Stomach (tissue), 4 donors: ENCODE measurements around the gene NMT1.

Experiments
- POLR2A ChIP-seq, 4 donors: fragments of 450-650 bp; IDR thresholded peaks; one replicate each; pipeline ENCODE4 v1.6.1; 2016; ENCODE audit warnings: antibody characterized with exemption in 4 of 4, control low read depth in 2 of 4, mild to moderate bottlenecking in 1 of 4, moderate library complexity in 1 of 4
- TF ChIP-seq, protein P1 (sequence below), 7 experiments: fragments of 450-650 bp in 4 of 7; fragments of 200-600 bp in 3 of 7; sonication (generic) in 3 of 7; IDR thresholded peaks; one replicate each; pipeline ENCODE4 v1.5.1; 2016 to 2019; ENCODE audit warnings: antibody characterized with exemption in 7 of 7, control low read depth in 2 of 7, mild to moderate bottlenecking in 1 of 7

DNA sequence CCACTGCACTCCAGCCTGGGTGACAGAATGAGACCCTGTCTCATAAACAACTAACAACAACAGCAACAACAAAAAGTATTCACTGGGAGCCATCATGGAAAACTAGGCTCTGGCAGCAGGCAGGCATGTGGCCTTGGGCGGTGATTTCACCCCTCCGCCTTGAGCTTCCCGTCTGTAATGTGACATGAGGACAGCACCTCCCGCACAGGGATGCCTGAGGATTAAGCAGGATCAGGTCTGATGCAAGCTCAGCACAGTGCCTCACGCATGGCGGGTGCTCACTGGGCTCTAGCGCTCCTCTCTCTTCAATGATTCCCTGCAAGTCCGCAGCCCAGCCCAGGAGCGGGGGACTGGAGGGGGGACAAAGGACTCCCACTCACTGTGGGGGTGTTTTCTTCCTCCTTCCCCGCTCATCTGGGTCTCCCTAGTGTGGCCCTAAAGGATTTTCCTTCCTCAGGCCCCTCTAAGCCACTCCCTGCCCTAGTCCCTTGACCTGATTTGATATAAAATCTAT lies 68.4 kb downstream of the NMT1 start:
- TF ChIP-seq, protein P1, sequence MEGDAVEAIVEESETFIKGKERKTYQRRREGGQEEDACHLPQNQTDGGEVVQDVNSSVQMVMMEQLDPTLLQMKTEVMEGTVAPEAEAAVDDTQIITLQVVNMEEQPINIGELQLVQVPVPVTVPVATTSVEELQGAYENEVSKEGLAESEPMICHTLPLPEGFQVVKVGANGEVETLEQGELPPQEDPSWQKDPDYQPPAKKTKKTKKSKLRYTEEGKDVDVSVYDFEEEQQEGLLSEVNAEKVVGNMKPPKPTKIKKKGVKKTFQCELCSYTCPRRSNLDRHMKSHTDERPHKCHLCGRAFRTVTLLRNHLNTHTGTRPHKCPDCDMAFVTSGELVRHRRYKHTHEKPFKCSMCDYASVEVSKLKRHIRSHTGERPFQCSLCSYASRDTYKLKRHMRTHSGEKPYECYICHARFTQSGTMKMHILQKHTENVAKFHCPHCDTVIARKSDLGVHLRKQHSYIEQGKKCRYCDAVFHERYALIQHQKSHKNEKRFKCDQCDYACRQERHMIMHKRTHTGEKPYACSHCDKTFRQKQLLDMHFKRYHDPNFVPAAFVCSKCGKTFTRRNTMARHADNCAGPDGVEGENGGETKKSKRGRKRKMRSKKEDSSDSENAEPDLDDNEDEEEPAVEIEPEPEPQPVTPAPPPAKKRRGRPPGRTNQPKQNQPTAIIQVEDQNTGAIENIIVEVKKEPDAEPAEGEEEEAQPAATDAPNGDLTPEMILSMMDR (IDR thresholded peaks at IDR 0.05) = no peak
- no peak for TF ChIP-seq POLR2A (IDR thresholded peaks at IDR 0.05)
